ENCODE data around the gene LSM5. TPM values are rescaled to one million over a fixed set of nuclear protein-coding genes. Genes with fewer than 3 reads are reported as not detected.
"Not testable (repeated sequence)": the region's sequence is repeated elsewhere in the genome, so short reads cannot be mapped to it uniquely, and the experiment has no call there.

The LSM5 gene
- total RNA-seq, 4 donors from 2014 or later = 10.1 to 35.3 (median 20.2) TPM

- Histone ChIP-seq H3K4me1 (no peaks in the 10 kb centered on the region), H3K27ac (no peak overlapping the region), H3K27me3 (no peaks in the 10 kb centered on the region), H3K9me3 (no peaks in the 10 kb centered on the region), H3K36me3 (no peaks in the 10 kb centered on the region), H3K4me3 (no peak overlapping the region)
- no peak for TF ChIP-seq POLR2AphosphoS5 (IDR thresholded peaks at IDR 0.05)
- no peak for TF ChIP-seq EP300 (IDR thresholded peaks at IDR 0.05)
- no peak for TF ChIP-seq CTCF (IDR thresholded peaks at IDR 0.05)
- no peak for TF ChIP-seq POLR2A (IDR thresholded peaks at IDR 0.05)
- ATAC-seq = no peak
- 89 to 90% methylated on average over 2 to 9 of the region's 9 CpGs for WGBS, 2 donors (ENCODE audit: low coverage in 1 of 2)
Measured at GRCh38 chr7:32472015-32472414, 18.2 kb downstream of the LSM5 start.

GRCh38 chr7:32470871-32471270, 19.3 kb downstream of the LSM5 start:
- H3K4me3 ChIP-seq = no peak overlapping the region
- no peaks in the 10 kb centered on the region for H3K27me3 ChIP-seq
- no peak overlapping the region for H3K27ac ChIP-seq
- TF ChIP-seq CTCF (IDR thresholded peaks at IDR 0.05) (no peak), EP300 (IDR thresholded peaks at IDR 0.05) (no peak), POLR2AphosphoS5 (IDR thresholded peaks at IDR 0.05) (no peak), POLR2A (IDR thresholded peaks at IDR 0.05) (no peak)
- ATAC-seq = no peak
- H3K36me3 ChIP-seq = no peaks in the 10 kb centered on the region
- no peaks in the 10 kb centered on the region for H3K4me1 ChIP-seq
- H3K9me3 ChIP-seq = no peaks in the 10 kb centered on the region
- 62 to 67% methylated on average over 1 to 5 of the region's 5 CpGs for WGBS, 2 donors (ENCODE audit: low coverage in 1 of 2)

- not testable (repeated sequence) for H3K36me3 ChIP-seq, H3K4me3 ChIP-seq, H3K4me1 ChIP-seq, ATAC-seq, H3K27ac ChIP-seq, H3K27me3 ChIP-seq, H3K9me3 ChIP-seq
- WGBS, 2 donors (ENCODE audit: low coverage in 1 of 2) = 100% methylated on average over 1 of the region's 2 CpGs; no CpG with 5 or more reads in 1 of the 2 donors
Measured at GRCh38 chr7:32470004-32470403, 20.2 kb downstream of the LSM5 start.

GRCh38 chr7:32464641-32465416, 25.4 kb downstream of the LSM5 start:
- 40 to 86% methylated on average over 3 to 8 of the region's 30 CpGs for WGBS, 2 donors (ENCODE audit: low coverage in 1 of 2)
- ATAC-seq, H3K27me3 ChIP-seq: not testable (repeated sequence)

GRCh38 chr7:32462977-32463376, 27.2 kb downstream of the LSM5 start:
- no peak for TF ChIP-seq CTCF (IDR thresholded peaks at IDR 0.05)
- no peak for TF ChIP-seq POLR2AphosphoS5 (IDR thresholded peaks at IDR 0.05)
- no peak for ATAC-seq
- no peak overlapping the region for H3K4me3 ChIP-seq

More at GRCh38 chr7:32464641-32465416, 25.4 kb downstream of the LSM5 start:
- H3K27ac ChIP-seq, H3K4me1 ChIP-seq, H3K36me3 ChIP-seq, H3K4me3 ChIP-seq, H3K9me3 ChIP-seq: not testable (repeated sequence)

GRCh38 chr7:32462451-32462850, 27.7 kb downstream of the LSM5 start:
- no peaks in the 10 kb centered on the region for H3K4me1 ChIP-seq
- no peaks in the 10 kb centered on the region for H3K9me3 ChIP-seq
- H3K36me3 ChIP-seq = no peaks in the 10 kb centered on the region
- no peak overlapping the region for H3K27ac ChIP-seq
- no peak overlapping the region for H3K4me3 ChIP-seq
- H3K27me3 ChIP-seq = no peaks in the 10 kb centered on the region
- no peak for ATAC-seq
- no peak for TF ChIP-seq EP300 (IDR thresholded peaks at IDR 0.05)
- no peak for TF ChIP-seq CTCF (IDR thresholded peaks at IDR 0.05)
- TF ChIP-seq POLR2A (IDR thresholded peaks at IDR 0.05) = no peak
- no peak for TF ChIP-seq POLR2AphosphoS5 (IDR thresholded peaks at IDR 0.05)

More at GRCh38 chr7:32462977-32463376, 27.2 kb downstream of the LSM5 start:
- Histone ChIP-seq H3K4me1 (no peaks in the 10 kb centered on the region), H3K36me3 (no peaks in the 10 kb centered on the region), H3K27ac (no peak overlapping the region), H3K9me3 (no peaks in the 10 kb centered on the region), H3K27me3 (no peaks in the 10 kb centered on the region)
- WGBS, 2 donors (ENCODE audit: low coverage in 1 of 2) = 83 to 100% methylated on average over 1 of the region's 1 CpG

All from gastroesophageal sphincter (tissue), 4 donors.